Keratinocyte (primary cell): ENCODE measurements around the gene LRTM1. TPM values are rescaled to one million over a fixed set of nuclear protein-coding genes. Genes with fewer than 3 reads are reported as not detected.

Experiments used
- DNase-seq: peaks from one replicate; pipeline ENCODE4 v3.0.0-alpha.2; 2011; ENCODE audit warnings: low read depth, missing footprints, low spot score
- FAIRE-seq: peaks from 2 replicates; lab custom pipeline; 2011; peaks lifted over from hg19 to GRCh38; lab: Jason Lieb, UNC
- H2AFZ ChIP-seq: 2 replicates; pipeline ENCODE4 v1.6.0; 2012; ENCODE audit warnings: low read length, control low read depth, inconsistent platforms; ENCODE audit not compliant: control insufficient read depth
- H3K27ac ChIP-seq: 2 replicates; pipeline ENCODE4 v1.5.1; 2011; ENCODE audit warnings: low read length; ENCODE audit not compliant: control insufficient read depth, insufficient read depth
- H3K27me3 ChIP-seq: 3 replicates; pipeline ENCODE4 v1.6.0; 2011; ENCODE audit warnings: low read length; ENCODE audit not compliant: control insufficient read depth, insufficient read depth; ENCODE audit errors: extremely low read depth
- H3K36me3 ChIP-seq, 2 experiments: 2 replicates in 1 of 2; 3 replicates in 1 of 2; pipeline ENCODE4 v1.5.1; 2011; ENCODE audit warnings: low read length in 2 of 2, mild to moderate bottlenecking in 1 of 2; ENCODE audit not compliant: control insufficient read depth in 2 of 2, insufficient read depth in 2 of 2; ENCODE audit errors: extremely low read depth in 1 of 2
- H3K4me1 ChIP-seq: 3 replicates; pipeline ENCODE4 v1.5.1; 2011; ENCODE audit warnings: low read length; ENCODE audit not compliant: control insufficient read depth, insufficient read depth; ENCODE audit errors: extremely low read depth
- H3K4me2 ChIP-seq: 3 replicates; pipeline ENCODE4 v1.6.0; 2011; ENCODE audit warnings: low read depth, low read length; ENCODE audit not compliant: control insufficient read depth, insufficient read depth; ENCODE audit errors: extremely low read depth
- H3K4me3 ChIP-seq, 3 experiments: fragments of 200-600 bp in 1 of 3; sonication (generic) in 1 of 3; 2 replicates in 2 of 3; 3 replicates in 1 of 3; pipeline ENCODE4 v1.5.1; 2011 to 2016; ENCODE audit warnings: low read length in 3 of 3, mild to moderate bottlenecking in 3 of 3, control low read depth in 2 of 3, inconsistent platforms in 1 of 3, low read depth in 1 of 3, mixed read lengths in 1 of 3, mixed run types in 1 of 3, moderate library complexity in 1 of 3; ENCODE audit not compliant: control insufficient read depth in 2 of 3, insufficient read depth in 2 of 3; ENCODE audit errors: extremely low read depth in 1 of 3
- H3K79me2 ChIP-seq: 2 replicates; pipeline ENCODE4 v1.6.0; 2012; ENCODE audit warnings: low read length; ENCODE audit not compliant: control insufficient read depth, insufficient read depth
- H3K9ac ChIP-seq: 3 replicates; pipeline ENCODE4 v1.6.0; 2011; ENCODE audit warnings: low read length; ENCODE audit not compliant: control insufficient read depth, insufficient read depth; ENCODE audit errors: extremely low read depth
- H3K9me1 ChIP-seq: 3 replicates; pipeline ENCODE4 v1.6.0; 2011; ENCODE audit warnings: low read length; ENCODE audit not compliant: control insufficient read depth, insufficient read depth; ENCODE audit errors: extremely low read depth
- H3K9me3 ChIP-seq: 2 replicates; pipeline ENCODE4 v1.5.1; 2012; ENCODE audit warnings: low read depth, low read length; ENCODE audit not compliant: control insufficient read depth
- H4K20me1 ChIP-seq: 3 replicates; pipeline ENCODE4 v1.6.0; 2011; ENCODE audit warnings: low read length; ENCODE audit not compliant: control insufficient read depth, insufficient read depth; ENCODE audit errors: extremely low read depth
- CTCF ChIP-seq, 3 experiments: IDR thresholded peaks in 1 of 3; conservative IDR thresholded peaks in 1 of 3; optimal IDR thresholded peaks in 1 of 3; 2 replicates in 2 of 3; 3 replicates in 1 of 3; pipeline versions ENCODE3 to v1.5.1; 2011; ENCODE audit warnings: low read length in 3 of 3, mild to moderate bottlenecking in 3 of 3, moderate library complexity in 2 of 3, control low read depth in 1 of 3, inconsistent platforms in 1 of 3; ENCODE audit not compliant: insufficient read depth in 2 of 3; ENCODE audit errors: extremely low read depth in 1 of 3
- EZH2 ChIP-seq: IDR thresholded peaks from one replicate; pipeline ENCODE4 v1.6.1; 2012; ENCODE audit warnings: inconsistent platforms, mild to moderate bottlenecking, low read length, moderate library complexity
- dilution Hi-C: fragments of 300-500 bp; cut with MboI; formaldehyde crosslinking; loops from one replicate; pipeline ENCODE4 v1.7.0; 2020; ENCODE audit warnings: low sequenced_read_pairs; ENCODE audit not compliant: extremely low pct_ligation_motif_present
- polyA plus RNA-seq, 5 experiments: library from polyadenylated mRNA; depleted of rRNA in 3 of 5; stranded (reverse) in 3 of 5; stranded (forward) in 1 of 5; unstranded in 1 of 5; fragments of >200 nt; gene quantifications; 1 replicate in 1 of 5; 2 replicates in 3 of 5; 3 replicates in 1 of 5; pipeline versions ENCODE4 v1.2.1 to v1.2.3, GENCODE V29; 2011 to 2012; ENCODE audit warnings: missing spikeins in 2 of 5, low read depth in 1 of 5, low replicate concordance in 1 of 5

LRTM1 gene
- polyA plus RNA-seq, 1 donor (not counting 4 experiments of a cell fraction or from before 2014, with no cell fraction given) = not detected

GRCh38 chr3:54968546-54969172, 40.8 kb upstream of the LRTM1 start:
- no peak for DNase-seq
- no peak overlapping the region for H3K27ac ChIP-seq
- no peak overlapping the region for H3K9ac ChIP-seq
- dilution Hi-C loops = no loop called here
- no peak overlapping the region for H2AFZ ChIP-seq
- no peaks in the 10 kb centered on the region for H3K36me3 ChIP-seq
- no peak overlapping the region for H3K4me2 ChIP-seq
- H3K27me3 ChIP-seq = no peaks in the 10 kb centered on the region
- no peaks in the 10 kb centered on the region for H3K79me2 ChIP-seq
- H3K4me3 ChIP-seq = no peak overlapping the region
- no peaks in the 10 kb centered on the region for H3K9me1 ChIP-seq
- H3K9me3 ChIP-seq = no peaks in the 10 kb centered on the region
- FAIRE-seq = no peak
- H4K20me1 ChIP-seq = no peaks in the 10 kb centered on the region
- TF ChIP-seq EZH2 (no peak), CTCF (optimal IDR thresholded peaks at IDR 0.05 in 1 of 3, IDR thresholded peaks at IDR 0.05 in 1 of 3, conservative IDR thresholded peaks at IDR 0.05 in 1 of 3; ENCODE audit: extremely low read depth in 1 of 3, insufficient read depth in 2 of 3, low read length in 3 of 3) (no peak)
- no peaks in the 10 kb centered on the region for H3K4me1 ChIP-seq

GRCh38 chr3:54967731-54968161, 39.9 kb upstream of the LRTM1 start:
- no peak for DNase-seq
- no peaks in the 10 kb centered on the region for H3K9me1 ChIP-seq
- no peaks in the 10 kb centered on the region for H3K9me3 ChIP-seq
- no peak overlapping the region for H3K9ac ChIP-seq
- no peak for TF ChIP-seq EZH2
- no peak for TF ChIP-seq CTCF (optimal IDR thresholded peaks at IDR 0.05 in 1 of 3, IDR thresholded peaks at IDR 0.05 in 1 of 3, conservative IDR thresholded peaks at IDR 0.05 in 1 of 3; ENCODE audit: extremely low read depth in 1 of 3, insufficient read depth in 2 of 3, low read length in 3 of 3)
- no peaks in the 10 kb centered on the region for H3K4me1 ChIP-seq
- no peak overlapping the region for H3K4me2 ChIP-seq
- no peaks in the 10 kb centered on the region for H3K27me3 ChIP-seq
- no peak overlapping the region for H2AFZ ChIP-seq
- no peak overlapping the region for H3K4me3 ChIP-seq
- H4K20me1 ChIP-seq = no peaks in the 10 kb centered on the region
- dilution Hi-C loops = no loop called here
- H3K27ac ChIP-seq = no peak overlapping the region
- no peaks in the 10 kb centered on the region for H3K36me3 ChIP-seq
- no peak for FAIRE-seq
- no peaks in the 10 kb centered on the region for H3K79me2 ChIP-seq
